K562 (cell line): Measurements from ENCODE around the gene DMRTC1.
"Not testable (repeated sequence)": the region's sequence is repeated elsewhere in the genome, so short reads cannot be mapped to it uniquely, and the experiment has no call there.

Experiments used
- ESRRA ChIP-seq: fragments of 450-650 bp; IDR thresholded peaks from 2 replicates; pipeline ENCODE4 v1.6.1; 2014; ENCODE audit warnings: low read depth, mild to moderate bottlenecking, moderate library complexity, borderline replicate concordance
- TEAD2 ChIP-seq: fragments of 450-650 bp; IDR thresholded peaks from 2 replicates; pipeline ENCODE4 v1.6.1; 2016; ENCODE audit warnings: missing genetic modification characterization, control low read depth, missing compliant biosample characterization
- TF ChIP-seq, protein P1 (sequence below), 3 experiments: IDR thresholded peaks in 2 of 3; conservative IDR thresholded peaks in 1 of 3; 2 replicates each; pipeline ENCODE4 v1.5.1; 2011 to 2012; ENCODE audit warnings: low read length in 3 of 3, mild to moderate bottlenecking in 3 of 3, control low read depth in 2 of 3, improper control_type of control experiment in 1 of 3, inconsistent platforms in 1 of 3, low read depth in 1 of 3, mixed read lengths in 1 of 3, moderate library complexity in 1 of 3; ENCODE audit not compliant: insufficient read depth in 2 of 3
- TF ChIP-seq, protein P2 (sequence below): sonication (generic); formaldehyde crosslinking; IDR thresholded peaks from 2 replicates; pipeline ENCODE4 v1.9.0; 2022; ENCODE audit warnings: mild to moderate bottlenecking, missing genetic modification reagents

DNA sequence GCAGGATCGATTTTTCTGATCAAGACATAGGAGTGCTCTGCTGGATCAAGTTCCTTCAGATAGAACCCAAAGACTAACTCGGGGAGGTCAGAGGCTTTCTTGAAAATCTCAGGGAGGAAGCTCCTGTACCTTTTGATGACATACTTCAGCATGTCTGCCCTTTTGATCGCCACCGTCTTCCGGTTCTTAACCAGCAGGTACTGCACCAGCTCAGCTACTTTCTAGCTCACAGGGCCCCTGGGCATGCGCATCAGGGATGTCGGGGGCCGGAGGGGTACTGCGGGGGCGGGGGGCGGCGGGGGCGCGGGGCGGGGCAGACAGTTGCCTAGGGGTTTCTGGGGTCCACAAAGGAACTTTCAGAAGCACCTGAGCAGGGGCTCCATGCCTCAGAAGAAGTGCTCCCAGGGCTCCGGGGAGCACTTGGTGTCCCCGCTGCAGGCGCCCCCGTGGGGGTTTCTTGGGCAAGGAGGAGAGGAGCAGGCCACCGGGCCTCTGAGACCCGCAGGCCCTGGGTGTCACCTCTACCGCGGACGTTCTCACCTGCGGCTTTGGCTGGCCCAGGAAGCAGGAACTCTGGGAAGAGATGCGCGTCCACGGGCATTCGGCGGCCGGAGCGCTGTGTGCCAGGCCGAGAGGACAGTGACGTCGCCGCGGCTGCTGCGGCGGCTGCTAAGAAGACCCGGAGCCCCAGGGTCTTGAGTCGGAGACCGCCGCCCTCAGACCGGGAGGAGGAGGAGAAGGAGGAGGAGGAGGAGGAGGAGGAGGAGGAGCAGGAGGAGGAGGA, 410 bp downstream of the DMRTC1 start:
- TF ChIP-seq, protein P1, sequence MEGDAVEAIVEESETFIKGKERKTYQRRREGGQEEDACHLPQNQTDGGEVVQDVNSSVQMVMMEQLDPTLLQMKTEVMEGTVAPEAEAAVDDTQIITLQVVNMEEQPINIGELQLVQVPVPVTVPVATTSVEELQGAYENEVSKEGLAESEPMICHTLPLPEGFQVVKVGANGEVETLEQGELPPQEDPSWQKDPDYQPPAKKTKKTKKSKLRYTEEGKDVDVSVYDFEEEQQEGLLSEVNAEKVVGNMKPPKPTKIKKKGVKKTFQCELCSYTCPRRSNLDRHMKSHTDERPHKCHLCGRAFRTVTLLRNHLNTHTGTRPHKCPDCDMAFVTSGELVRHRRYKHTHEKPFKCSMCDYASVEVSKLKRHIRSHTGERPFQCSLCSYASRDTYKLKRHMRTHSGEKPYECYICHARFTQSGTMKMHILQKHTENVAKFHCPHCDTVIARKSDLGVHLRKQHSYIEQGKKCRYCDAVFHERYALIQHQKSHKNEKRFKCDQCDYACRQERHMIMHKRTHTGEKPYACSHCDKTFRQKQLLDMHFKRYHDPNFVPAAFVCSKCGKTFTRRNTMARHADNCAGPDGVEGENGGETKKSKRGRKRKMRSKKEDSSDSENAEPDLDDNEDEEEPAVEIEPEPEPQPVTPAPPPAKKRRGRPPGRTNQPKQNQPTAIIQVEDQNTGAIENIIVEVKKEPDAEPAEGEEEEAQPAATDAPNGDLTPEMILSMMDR (IDR thresholded peaks at IDR 0.05 in 2 of 3, conservative IDR thresholded peaks at IDR 0.05 in 1 of 3; ENCODE audit: insufficient read depth in 2 of 3, low read depth in 1 of 3, low read length in 3 of 3) = not testable (repeated sequence)
- not testable (repeated sequence) for TF ChIP-seq TEAD2 (tag); ESRRA
- TF ChIP-seq, protein P2, sequence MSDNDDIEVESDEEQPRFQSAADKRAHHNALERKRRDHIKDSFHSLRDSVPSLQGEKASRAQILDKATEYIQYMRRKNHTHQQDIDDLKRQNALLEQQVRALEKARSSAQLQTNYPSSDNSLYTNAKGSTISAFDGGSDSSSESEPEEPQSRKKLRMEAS (CRISPR knock-in tag) = not testable (repeated sequence)
